SH-SY5Y (cell line): ENCODE results near the gene WDR11.

Source experiments
- GATA2 ChIP-seq: IDR thresholded peaks from 2 replicates; pipeline ENCODE4 v1.6.1; 2011; ENCODE audit warnings: mild to moderate bottlenecking, low read depth, low read length
- GATA3 ChIP-seq: IDR thresholded peaks from 2 replicates; pipeline ENCODE4 v1.6.1; 2011; ENCODE audit warnings: low read depth, mild to moderate bottlenecking, low read length, moderate library complexity

- no peak for TF ChIP-seq GATA2
- TF ChIP-seq GATA3: no peak
Measured at GRCh38 chr10:120823266-120823665, 27.9 kb upstream of the WDR11 start.
